HL-60 (cell line): ENCODE results near the gene CTRB1.

ENCODE experiments used
- GABPA ChIP-seq: IDR thresholded peaks from 2 replicates; pipeline ENCODE4 v1.6.1; 2012; ENCODE audit warnings: low read depth
- POLR2AphosphoS5 ChIP-seq: IDR thresholded peaks from 2 replicates; pipeline ENCODE4 v1.6.1; 2012; ENCODE audit warnings: low read depth
- TF ChIP-seq, protein P1 (sequence below): IDR thresholded peaks from one replicate; pipeline ENCODE4 v1.5.1; 2011; ENCODE audit warnings: low read length, control low read depth, inconsistent platforms; ENCODE audit not compliant: insufficient read depth
- TF ChIP-seq, protein P2 (sequence below): IDR thresholded peaks from 2 replicates; pipeline ENCODE4 v1.6.1; 2012; ENCODE audit warnings: low read depth; ENCODE audit not compliant: insufficient replicate concordance

DNA sequence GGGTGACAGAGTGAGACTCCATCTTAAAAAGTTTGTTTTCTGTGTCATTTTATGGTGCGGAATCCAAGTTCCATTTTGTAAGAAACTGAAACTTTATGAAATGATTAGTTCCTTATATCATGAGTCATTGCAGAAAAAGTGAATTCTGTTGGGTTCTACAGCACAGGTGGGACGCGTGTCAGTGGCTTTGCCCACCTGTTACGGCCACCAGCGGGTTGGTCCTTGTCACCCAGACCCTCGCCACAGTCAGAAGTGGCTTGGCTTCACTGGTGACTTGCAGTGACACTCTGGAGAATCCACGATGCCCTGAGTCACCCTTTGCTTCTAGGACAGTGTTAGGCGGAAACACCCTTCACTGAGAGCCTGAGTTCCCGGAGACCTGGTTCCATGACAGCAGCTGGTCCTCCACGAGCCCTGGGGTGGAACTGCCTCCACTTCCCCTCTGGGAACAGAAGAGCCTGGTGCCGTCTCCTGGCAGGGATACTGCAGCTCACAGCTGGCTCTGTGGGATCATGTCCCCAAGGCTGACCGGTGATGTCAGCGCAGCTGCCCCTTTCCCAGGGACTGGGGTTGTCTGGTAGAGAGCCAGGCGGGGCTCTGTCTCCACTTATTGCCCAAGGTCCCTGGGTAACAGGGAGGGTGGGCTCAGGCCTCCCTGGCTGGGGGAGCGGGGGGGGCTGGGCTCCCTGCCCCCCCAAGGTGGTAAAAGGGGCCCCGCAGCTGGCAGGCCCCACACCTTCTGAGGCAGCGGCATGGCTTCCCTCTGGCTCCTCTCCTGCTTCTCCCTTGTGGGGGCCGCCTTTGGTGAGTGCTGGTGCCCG, at the start of gene CTRB1:
- TF ChIP-seq, protein P1, sequence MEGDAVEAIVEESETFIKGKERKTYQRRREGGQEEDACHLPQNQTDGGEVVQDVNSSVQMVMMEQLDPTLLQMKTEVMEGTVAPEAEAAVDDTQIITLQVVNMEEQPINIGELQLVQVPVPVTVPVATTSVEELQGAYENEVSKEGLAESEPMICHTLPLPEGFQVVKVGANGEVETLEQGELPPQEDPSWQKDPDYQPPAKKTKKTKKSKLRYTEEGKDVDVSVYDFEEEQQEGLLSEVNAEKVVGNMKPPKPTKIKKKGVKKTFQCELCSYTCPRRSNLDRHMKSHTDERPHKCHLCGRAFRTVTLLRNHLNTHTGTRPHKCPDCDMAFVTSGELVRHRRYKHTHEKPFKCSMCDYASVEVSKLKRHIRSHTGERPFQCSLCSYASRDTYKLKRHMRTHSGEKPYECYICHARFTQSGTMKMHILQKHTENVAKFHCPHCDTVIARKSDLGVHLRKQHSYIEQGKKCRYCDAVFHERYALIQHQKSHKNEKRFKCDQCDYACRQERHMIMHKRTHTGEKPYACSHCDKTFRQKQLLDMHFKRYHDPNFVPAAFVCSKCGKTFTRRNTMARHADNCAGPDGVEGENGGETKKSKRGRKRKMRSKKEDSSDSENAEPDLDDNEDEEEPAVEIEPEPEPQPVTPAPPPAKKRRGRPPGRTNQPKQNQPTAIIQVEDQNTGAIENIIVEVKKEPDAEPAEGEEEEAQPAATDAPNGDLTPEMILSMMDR = no peak
- TF ChIP-seq, protein P2, sequence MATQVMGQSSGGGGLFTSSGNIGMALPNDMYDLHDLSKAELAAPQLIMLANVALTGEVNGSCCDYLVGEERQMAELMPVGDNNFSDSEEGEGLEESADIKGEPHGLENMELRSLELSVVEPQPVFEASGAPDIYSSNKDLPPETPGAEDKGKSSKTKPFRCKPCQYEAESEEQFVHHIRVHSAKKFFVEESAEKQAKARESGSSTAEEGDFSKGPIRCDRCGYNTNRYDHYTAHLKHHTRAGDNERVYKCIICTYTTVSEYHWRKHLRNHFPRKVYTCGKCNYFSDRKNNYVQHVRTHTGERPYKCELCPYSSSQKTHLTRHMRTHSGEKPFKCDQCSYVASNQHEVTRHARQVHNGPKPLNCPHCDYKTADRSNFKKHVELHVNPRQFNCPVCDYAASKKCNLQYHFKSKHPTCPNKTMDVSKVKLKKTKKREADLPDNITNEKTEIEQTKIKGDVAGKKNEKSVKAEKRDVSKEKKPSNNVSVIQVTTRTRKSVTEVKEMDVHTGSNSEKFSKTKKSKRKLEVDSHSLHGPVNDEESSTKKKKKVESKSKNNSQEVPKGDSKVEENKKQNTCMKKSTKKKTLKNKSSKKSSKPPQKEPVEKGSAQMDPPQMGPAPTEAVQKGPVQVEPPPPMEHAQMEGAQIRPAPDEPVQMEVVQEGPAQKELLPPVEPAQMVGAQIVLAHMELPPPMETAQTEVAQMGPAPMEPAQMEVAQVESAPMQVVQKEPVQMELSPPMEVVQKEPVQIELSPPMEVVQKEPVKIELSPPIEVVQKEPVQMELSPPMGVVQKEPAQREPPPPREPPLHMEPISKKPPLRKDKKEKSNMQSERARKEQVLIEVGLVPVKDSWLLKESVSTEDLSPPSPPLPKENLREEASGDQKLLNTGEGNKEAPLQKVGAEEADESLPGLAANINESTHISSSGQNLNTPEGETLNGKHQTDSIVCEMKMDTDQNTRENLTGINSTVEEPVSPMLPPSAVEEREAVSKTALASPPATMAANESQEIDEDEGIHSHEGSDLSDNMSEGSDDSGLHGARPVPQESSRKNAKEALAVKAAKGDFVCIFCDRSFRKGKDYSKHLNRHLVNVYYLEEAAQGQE = no peak
- TF ChIP-seq GABPA (no peak), POLR2AphosphoS5 (no peak)
